Fibroblast of mammary gland (primary cell): ENCODE measurements around the gene SLC9A8.

ENCODE experiments used
- DNase-seq: peaks from one replicate; pipeline ENCODE4 v3.0.0-alpha.2; 2010; ENCODE audit warnings: low read depth
- H3K4me3 ChIP-seq: 2 replicates; pipeline ENCODE4 v1.5.1; 2011; ENCODE audit warnings: low read depth, mild to moderate bottlenecking, low read length, moderate library complexity; ENCODE audit not compliant: control insufficient read depth
- CTCF ChIP-seq: conservative IDR thresholded peaks from 2 replicates; pipeline ENCODE4 v1.5.1; 2011; ENCODE audit warnings: low read depth, low read length, inconsistent platforms; ENCODE audit not compliant: control insufficient read depth, insufficient read depth

The SLC9A8 gene

GRCh38 chr20:49938173-49939163 lies 125.8 kb downstream of the SLC9A8 start:
- peak overlapping the region; percentile 77 for H3K4me3 ChIP-seq
- TF ChIP-seq CTCF, result no peak
- peak; percentile 79 for DNase-seq

GRCh38 chr20:49941456-49941855 lies 128.8 kb downstream of the SLC9A8 start:
- TF ChIP-seq CTCF, result no peak
- H3K4me3 ChIP-seq, result no peak overlapping the region
- DNase-seq, result no peak
